A549 (cell line): ENCODE results near the gene CYP2D6.
"Not testable (repeated sequence)": the region's sequence is repeated elsewhere in the genome, so short reads cannot be mapped to it uniquely, and the experiment has no call there.

Experiments used
- CTCF ChIP-seq: fragments of >200 bp; sonication (Bioruptor Twin); formaldehyde crosslinking; IDR thresholded peaks from 3 replicates; pipeline ENCODE4 v1.5.1; 2016
- USF2 ChIP-seq: fragments of 450-650 bp; IDR thresholded peaks from 2 replicates; pipeline ENCODE4 v1.6.1; 2014; ENCODE audit warnings: antibody characterized with exemption

DNA sequence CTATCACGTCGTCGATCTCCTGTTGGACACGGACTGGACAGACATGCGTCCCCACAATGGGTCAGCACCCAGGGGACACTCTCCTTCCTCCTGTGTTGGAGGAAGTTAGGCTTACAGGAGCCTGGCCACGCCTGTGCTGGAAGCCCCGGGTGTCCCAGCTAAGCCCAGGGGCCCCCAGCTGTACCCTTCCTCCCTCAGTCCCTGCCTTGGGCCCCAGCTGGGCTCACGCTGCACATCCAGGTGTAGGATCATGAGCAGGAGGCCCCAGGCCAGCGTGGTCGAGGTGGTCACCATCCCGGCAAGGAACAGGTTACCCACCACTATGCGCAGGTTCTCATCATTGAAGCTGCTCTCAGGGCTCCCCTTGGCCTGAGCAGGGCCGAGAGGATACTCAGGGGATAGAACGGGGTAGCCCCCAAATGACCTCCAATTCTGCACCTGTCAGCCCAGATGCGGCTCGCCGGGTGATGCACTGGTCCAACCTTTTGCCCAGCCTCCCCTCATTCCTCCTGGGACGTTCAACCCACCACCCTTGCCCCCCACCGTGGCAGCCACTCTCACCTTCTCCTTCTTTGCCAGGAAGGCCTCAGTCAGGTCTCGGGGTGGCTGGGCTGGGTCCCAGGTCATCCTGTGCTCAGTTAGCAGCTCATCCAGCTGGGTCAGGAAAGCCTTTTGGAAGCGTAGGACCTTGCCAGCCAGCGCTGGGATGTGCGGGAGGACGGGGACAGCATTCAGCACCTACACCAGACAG lies 10.9 kb upstream of the CYP2D6 start:
- TF ChIP-seq CTCF, USF2: not testable (repeated sequence)
